Brain microvascular endothelial cell (primary cell): ENCODE data around the gene TMEM63A.

ENCODE experiments used
- DNase-seq: peaks from one replicate; pipeline ENCODE4 v3.0.0-alpha.2; 2020
- H3K27ac ChIP-seq: fragments of 250-450 bp; sonication (Bioruptor Pico); 2 replicates; pipeline ENCODE4 v1.5.1; 2020; ENCODE audit warnings: mild to moderate bottlenecking, moderate library complexity
- H3K27me3 ChIP-seq: fragments of 250-450 bp; sonication (Bioruptor Pico); replicated peaks from 2 replicates; pipeline ENCODE4 v1.5.1; 2020; ENCODE audit warnings: mild to moderate bottlenecking
- H3K36me3 ChIP-seq: fragments of 250-450 bp; sonication (Bioruptor Pico); replicated peaks from 2 replicates; pipeline ENCODE4 v1.5.1; 2020; ENCODE audit warnings: mild to moderate bottlenecking
- H3K4me3 ChIP-seq: 2 replicates; pipeline ENCODE4 v1.5.1; 2011; ENCODE audit warnings: low read depth, mild to moderate bottlenecking, control low read depth, low read length, moderate library complexity
- in situ Hi-C: cut with HindIII; loops from 2 replicates; pipeline ENCODE4 v1.10.0; 2017; ENCODE audit warnings: low sequenced_read_pairs, low pct_ligation_motif_present
- TF ChIP-seq, protein P1 (sequence below): IDR thresholded peaks from 2 replicates; pipeline ENCODE4 v1.5.1; 2011; ENCODE audit warnings: low read depth, mild to moderate bottlenecking, moderate library complexity, low read length, control low read depth, inconsistent platforms; ENCODE audit errors: missing control alignments

TMEM63A gene

DNA sequence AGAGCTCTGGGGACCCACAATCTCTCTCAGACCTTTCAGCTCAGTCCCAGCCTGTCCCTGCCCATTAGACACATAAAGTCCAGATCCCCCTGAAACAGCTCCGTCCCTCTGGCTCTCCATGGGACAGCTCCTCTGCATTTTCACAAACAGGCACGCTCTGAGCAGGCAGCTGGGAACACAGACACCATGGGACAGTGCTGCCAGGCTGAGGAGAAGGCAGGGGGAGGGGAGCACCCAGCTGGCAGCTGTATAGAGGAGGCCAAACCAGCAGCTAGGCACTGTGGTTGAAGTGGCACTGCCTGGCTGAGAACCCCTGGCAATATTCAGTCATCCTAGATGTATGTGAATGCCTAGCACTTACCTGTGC, 2.0 kb downstream of the TMEM63A start:
- Histone ChIP-seq H3K36me3 (peaks cover 4% of the 10 kb centered on the region), H3K27me3 (no peaks in the 10 kb centered on the region), H3K27ac (no peak overlapping the region), H3K4me3 (no peak overlapping the region)
- TF ChIP-seq, protein P1, sequence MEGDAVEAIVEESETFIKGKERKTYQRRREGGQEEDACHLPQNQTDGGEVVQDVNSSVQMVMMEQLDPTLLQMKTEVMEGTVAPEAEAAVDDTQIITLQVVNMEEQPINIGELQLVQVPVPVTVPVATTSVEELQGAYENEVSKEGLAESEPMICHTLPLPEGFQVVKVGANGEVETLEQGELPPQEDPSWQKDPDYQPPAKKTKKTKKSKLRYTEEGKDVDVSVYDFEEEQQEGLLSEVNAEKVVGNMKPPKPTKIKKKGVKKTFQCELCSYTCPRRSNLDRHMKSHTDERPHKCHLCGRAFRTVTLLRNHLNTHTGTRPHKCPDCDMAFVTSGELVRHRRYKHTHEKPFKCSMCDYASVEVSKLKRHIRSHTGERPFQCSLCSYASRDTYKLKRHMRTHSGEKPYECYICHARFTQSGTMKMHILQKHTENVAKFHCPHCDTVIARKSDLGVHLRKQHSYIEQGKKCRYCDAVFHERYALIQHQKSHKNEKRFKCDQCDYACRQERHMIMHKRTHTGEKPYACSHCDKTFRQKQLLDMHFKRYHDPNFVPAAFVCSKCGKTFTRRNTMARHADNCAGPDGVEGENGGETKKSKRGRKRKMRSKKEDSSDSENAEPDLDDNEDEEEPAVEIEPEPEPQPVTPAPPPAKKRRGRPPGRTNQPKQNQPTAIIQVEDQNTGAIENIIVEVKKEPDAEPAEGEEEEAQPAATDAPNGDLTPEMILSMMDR = no peak
- DNase-seq = no peak
- in situ Hi-C loops = no loop called here

DNA sequence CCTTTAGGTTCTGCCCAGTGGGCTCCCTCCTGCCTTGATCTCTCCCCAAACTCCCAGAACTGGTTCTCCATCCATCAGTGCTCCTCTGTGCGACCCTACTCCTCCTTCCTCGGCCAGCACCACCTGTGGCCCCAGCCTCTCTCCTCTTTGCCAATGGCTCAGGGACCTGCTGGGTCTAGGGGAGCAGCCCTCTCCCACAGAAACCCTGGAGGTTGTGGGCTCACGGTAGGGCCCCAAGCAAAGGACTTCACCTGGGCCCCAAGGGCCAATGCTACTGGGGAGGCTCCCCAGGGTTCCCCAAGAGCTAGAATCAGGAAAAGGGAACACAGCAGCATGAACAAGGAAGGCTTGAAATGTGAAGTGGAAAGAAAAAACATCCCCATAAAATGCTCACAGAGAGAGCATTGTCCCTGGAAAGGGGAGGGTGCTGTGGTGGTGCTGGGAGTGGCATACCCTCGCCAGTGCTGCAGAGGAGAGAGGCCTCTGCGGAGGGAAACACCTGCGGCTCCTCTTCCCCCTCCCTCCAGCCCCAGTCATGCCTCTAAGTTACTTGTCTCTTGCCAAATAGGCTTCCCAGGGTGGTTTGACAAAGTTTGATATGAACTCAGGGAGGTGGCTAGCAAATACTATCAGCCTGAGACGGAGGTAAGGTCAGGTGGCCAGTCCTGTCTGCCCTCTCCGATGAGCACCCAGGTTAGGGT, 2.5 kb downstream of the TMEM63A start:
- H3K27me3 ChIP-seq = no peaks in the 10 kb centered on the region
- TF ChIP-seq, protein P1 = no peak
- H3K4me3 ChIP-seq = no peak overlapping the region
- no peak for DNase-seq
- no peak overlapping the region for H3K27ac ChIP-seq
- peaks cover 5% of the 10 kb centered on the region for H3K36me3 ChIP-seq
- in situ Hi-C loops = no loop called here

DNA sequence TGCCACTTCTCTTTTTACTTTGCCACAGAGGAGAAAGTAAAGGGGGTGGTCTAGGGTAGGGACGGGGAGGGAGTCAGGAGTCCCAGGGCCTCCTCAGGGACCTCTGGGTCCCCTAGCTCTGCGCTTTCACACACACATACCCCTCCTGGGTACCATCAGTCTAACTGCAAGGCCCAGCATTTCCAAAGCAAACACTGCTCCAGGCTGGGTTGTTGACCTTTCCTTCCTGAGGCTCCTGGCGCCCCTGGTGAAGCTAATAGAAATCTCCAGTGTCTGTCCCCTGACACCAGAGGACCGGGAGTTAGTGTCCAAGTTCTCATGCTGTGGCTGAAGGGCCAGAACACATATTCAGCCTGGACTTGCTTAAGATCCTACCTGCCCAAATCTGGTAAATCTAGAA, 3.9 kb downstream of the TMEM63A start:
- Histone ChIP-seq H3K36me3 (peaks cover 9% of the 10 kb centered on the region), H3K27me3 (no peaks in the 10 kb centered on the region), H3K27ac (no peak overlapping the region), H3K4me3 (no peak overlapping the region)
- no peak for DNase-seq
- TF ChIP-seq, protein P1 = no peak
- in situ Hi-C loops = no loop called here

GRCh38 chr1:225877580-225877979, 4.6 kb downstream of the TMEM63A start:
- no peak overlapping the region for H3K4me3 ChIP-seq
- peaks cover 9% of the 10 kb centered on the region for H3K36me3 ChIP-seq
- TF ChIP-seq, protein P1 = peak; percentile 83
- DNase-seq = peak; percentile 49
- no peak overlapping the region for H3K27ac ChIP-seq
- in situ Hi-C loops = no loop called here
- H3K27me3 ChIP-seq = no peaks in the 10 kb centered on the region

- in situ Hi-C loops = no loop called here
- TF ChIP-seq, protein P1 = no peak
- peaks cover 9% of the 10 kb centered on the region for H3K36me3 ChIP-seq
- no peak for DNase-seq
- no peaks in the 10 kb centered on the region for H3K27me3 ChIP-seq
- H3K27ac ChIP-seq = no peak overlapping the region
- no peak overlapping the region for H3K4me3 ChIP-seq
These were observed 5.2 kb downstream of the TMEM63A start for GRCh38 chr1:225876900-225877510.
